ENCODE data around the gene ANKRD63. TPM values are rescaled to one million over a fixed set of nuclear protein-coding genes. Genes with fewer than 3 reads are reported as not detected.

Gene ANKRD63
- total RNA-seq, 6 experiments from 2014 or later: not detected

DNA sequence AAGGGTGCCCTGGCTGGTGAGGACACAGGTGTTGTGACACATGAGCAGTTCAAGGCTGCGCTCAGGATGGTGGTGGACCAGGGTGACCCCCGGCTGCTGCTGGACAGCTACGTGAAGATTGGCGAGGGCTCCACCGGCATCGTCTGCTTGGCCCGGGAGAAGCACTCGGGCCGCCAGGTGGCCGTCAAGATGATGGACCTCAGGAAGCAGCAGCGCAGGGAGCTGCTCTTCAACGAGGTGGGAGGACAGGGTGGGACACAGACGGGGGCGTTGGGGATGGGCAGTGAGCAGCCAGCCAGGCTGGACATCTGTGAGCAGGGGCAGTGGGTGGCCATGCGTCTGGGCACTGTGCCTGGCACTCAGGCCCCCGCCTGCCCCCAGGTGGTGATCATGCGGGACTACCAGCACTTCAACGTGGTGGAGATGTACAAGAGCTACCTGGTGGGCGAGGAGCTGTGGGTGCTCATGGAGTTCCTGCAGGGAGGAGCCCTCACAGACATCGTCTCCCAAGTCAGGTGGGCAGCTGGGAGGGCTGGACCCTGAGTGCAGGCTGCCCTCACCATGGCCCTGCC is 10.3 kb downstream of the ANKRD63 start:
- Mint-ChIP-seq H3K4me1 (ENCODE audit: low read depth) (no peaks in the 10 kb centered on the region), H3K4me3 (no peak overlapping the region), H3K27me3 (ENCODE audit: insufficient read depth) (peaks cover 10% of the 10 kb centered on the region), H3K36me3 (ENCODE audit: low read depth) (no peaks in the 10 kb centered on the region), H3K9me3 (no peaks in the 10 kb centered on the region), H3K27ac (no peak overlapping the region)
- DNase-seq: no peak
- TF ChIP-seq, protein P1, sequence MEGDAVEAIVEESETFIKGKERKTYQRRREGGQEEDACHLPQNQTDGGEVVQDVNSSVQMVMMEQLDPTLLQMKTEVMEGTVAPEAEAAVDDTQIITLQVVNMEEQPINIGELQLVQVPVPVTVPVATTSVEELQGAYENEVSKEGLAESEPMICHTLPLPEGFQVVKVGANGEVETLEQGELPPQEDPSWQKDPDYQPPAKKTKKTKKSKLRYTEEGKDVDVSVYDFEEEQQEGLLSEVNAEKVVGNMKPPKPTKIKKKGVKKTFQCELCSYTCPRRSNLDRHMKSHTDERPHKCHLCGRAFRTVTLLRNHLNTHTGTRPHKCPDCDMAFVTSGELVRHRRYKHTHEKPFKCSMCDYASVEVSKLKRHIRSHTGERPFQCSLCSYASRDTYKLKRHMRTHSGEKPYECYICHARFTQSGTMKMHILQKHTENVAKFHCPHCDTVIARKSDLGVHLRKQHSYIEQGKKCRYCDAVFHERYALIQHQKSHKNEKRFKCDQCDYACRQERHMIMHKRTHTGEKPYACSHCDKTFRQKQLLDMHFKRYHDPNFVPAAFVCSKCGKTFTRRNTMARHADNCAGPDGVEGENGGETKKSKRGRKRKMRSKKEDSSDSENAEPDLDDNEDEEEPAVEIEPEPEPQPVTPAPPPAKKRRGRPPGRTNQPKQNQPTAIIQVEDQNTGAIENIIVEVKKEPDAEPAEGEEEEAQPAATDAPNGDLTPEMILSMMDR (IDR thresholded peaks at IDR 0.05): peak; percentile 65

DNA sequence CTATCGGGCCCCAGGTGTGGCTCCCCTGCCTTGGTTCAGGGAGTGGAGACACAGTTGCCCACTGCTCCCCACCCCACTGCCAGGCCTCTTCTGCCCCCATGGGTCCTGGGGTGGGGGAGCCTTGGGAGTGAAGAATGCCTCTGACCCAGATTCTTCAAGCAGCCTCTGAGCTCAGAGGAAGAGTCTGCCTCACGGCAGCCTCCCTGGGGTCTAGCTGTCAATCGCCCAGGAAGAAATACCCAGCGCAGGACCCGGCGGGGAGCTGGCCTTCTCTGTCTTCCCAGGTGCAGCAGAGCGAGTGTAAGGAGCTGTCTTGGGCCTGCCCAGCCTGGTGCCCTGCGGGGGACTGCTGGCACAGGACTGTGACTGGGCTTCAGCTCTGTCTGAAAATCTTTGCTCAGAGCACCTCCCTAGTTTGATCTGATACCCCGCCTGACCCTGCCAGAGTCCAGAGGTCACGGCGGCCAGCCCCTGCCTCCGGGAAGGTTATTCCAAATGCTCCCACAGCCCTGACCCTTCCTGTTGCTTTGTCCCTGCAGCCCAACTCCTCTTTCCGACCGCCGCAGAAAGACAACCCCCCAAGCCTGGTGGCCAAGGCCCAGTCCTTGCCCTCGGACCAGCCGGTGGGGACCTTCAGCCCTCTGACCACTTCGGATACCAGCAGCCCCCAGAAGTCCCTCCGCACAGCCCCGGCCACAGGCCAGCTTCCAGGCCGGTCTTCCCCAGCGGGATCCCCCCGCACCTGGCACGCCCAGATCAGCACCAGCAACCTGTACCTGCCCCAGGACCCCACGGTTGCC is 11.0 kb downstream of the ANKRD63 start:
- H3K4me1 Mint-ChIP-seq (ENCODE audit: low read depth): peaks cover 3% of the 10 kb centered on the region
- TF ChIP-seq, protein P1 (IDR thresholded peaks at IDR 0.05): no peak
- no peaks in the 10 kb centered on the region for H3K9me3 Mint-ChIP-seq
- H3K27me3 Mint-ChIP-seq (ENCODE audit: insufficient read depth): peaks cover 10% of the 10 kb centered on the region
- H3K27ac Mint-ChIP-seq: no peak overlapping the region
- H3K4me3 Mint-ChIP-seq: no peak overlapping the region
- DNase-seq: no peak
- H3K36me3 Mint-ChIP-seq (ENCODE audit: low read depth): no peaks in the 10 kb centered on the region

DNA sequence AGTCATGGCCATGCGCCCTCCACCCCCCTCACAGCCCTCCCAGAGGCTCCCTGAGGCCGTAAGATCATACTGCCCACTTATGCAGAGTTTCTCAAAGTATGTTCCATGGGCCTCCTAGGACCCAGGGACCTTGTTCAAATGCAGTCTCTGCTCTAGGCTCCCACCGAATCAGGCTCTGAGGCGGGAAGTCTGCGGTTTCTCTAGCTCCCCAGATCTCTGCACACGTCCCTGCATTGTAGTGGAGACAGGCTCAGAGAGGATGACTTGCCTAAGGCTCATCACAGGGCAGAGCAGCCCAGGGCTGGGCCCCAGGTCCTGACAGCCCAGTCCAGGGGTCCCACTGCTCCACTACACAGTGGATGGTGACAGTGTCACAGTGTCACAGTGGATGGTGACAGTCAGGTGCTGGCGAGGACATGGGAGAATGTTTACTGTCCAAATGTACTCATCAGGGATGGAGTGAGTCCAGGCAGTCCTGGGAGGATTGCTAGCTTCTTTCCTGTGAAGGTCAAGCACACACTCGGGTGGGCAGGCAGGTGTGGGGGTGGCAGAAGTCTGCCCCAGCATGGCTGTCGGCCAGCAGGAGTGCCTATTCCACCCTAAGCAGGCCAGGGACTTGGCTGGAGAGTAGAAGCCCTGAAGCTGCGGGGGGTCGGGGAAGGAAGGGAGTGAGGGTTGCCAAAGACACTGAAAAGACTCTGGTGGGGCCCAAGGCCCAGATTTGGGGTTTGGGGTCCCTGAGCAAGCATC is 12.4 kb downstream of the ANKRD63 start:
- no peaks in the 10 kb centered on the region for H3K9me3 Mint-ChIP-seq
- H3K27ac Mint-ChIP-seq: no peak overlapping the region
- no peak overlapping the region for H3K4me3 Mint-ChIP-seq
- TF ChIP-seq, protein P1 (IDR thresholded peaks at IDR 0.05): no peak
- peaks cover 9% of the 10 kb centered on the region for H3K27me3 Mint-ChIP-seq (ENCODE audit: insufficient read depth)
- H3K4me1 Mint-ChIP-seq (ENCODE audit: low read depth): peaks cover 10% of the 10 kb centered on the region
- H3K36me3 Mint-ChIP-seq (ENCODE audit: low read depth): no peaks in the 10 kb centered on the region
- no peak for DNase-seq

DNA sequence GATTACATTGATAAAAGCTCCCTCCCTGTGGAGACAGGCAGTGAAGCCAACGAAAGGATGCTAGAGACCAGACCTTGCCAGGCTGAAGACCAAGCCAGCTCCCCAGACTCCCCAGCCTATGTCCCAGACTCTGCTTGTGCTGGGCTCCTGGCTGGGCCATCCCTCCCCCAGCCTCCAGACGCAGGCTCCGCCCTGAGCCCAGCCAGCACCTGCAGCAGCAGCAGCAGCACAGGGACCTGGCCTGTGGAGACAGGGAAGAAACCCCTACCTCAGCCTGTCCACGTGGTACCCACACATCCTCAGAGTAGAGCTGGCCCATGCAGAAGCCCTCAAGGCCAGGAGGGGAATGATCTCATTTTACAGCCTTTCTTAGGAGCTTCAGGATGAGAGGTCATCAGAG is 13.3 kb downstream of the ANKRD63 start:
- no peak overlapping the region for H3K4me3 Mint-ChIP-seq
- TF ChIP-seq, protein P1 (IDR thresholded peaks at IDR 0.05): no peak
- H3K27ac Mint-ChIP-seq: no peak overlapping the region
- H3K27me3 Mint-ChIP-seq (ENCODE audit: insufficient read depth): peaks cover 9% of the 10 kb centered on the region
- H3K36me3 Mint-ChIP-seq (ENCODE audit: low read depth): no peaks in the 10 kb centered on the region
- no peak for DNase-seq
- peaks cover 10% of the 10 kb centered on the region for H3K4me1 Mint-ChIP-seq (ENCODE audit: low read depth)
- no peaks in the 10 kb centered on the region for H3K9me3 Mint-ChIP-seq

DNA sequence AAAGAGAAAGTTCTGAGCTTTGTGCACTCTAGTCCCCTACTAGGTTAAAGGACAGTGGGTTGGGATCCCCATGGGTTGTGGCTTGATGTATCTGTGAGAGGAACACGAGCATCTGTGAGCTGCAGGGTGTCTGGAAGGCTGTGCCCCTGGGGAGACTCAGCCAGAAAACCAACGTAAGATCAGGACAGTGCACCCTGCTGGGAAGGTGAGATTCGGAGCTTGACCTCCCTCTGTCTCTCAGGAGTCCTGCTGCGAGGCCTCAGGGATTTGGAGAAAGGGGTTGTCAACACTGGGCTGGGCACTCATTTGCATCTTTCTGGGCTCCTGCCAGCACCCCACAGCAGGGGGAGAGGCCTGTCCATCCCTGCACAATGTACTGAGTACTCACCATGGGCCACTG is 15.2 kb downstream of the ANKRD63 start:
- TF ChIP-seq, protein P1 (IDR thresholded peaks at IDR 0.05): no peak
- no peak for DNase-seq
- H3K27me3 Mint-ChIP-seq (ENCODE audit: insufficient read depth): peaks cover 9% of the 10 kb centered on the region
- H3K4me3 Mint-ChIP-seq: no peak overlapping the region
- peaks cover 20% of the 10 kb centered on the region for H3K4me1 Mint-ChIP-seq (ENCODE audit: low read depth)
- no peaks in the 10 kb centered on the region for H3K36me3 Mint-ChIP-seq (ENCODE audit: low read depth)
- H3K27ac Mint-ChIP-seq: no peak overlapping the region
- no peaks in the 10 kb centered on the region for H3K9me3 Mint-ChIP-seq
